Hepatocyte (in vitro differentiated cells): ENCODE data around the gene RPA3. TPM values are rescaled to one million over a fixed set of nuclear protein-coding genes. Genes with fewer than 3 reads are reported as not detected.

Experiments
- DNase-seq: peaks from one replicate; pipeline ENCODE4 v3.0.0-alpha.2; 2016; ENCODE audit warnings: low spot score
- H2AFZ ChIP-seq: fragments of 200-600 bp; sonication (generic); 2 replicates; pipeline ENCODE4 v1.6.0; 2016; ENCODE audit warnings: antibody characterized with exemption, mild to moderate bottlenecking
- H3K27ac ChIP-seq: fragments of 200-600 bp; sonication (generic); 2 replicates; pipeline ENCODE4 v1.5.1; 2016; ENCODE audit warnings: mild to moderate bottlenecking
- H3K27me3 ChIP-seq: fragments of 200-600 bp; sonication (generic); 2 replicates; pipeline ENCODE4 v1.6.1; 2016
- H3K36me3 ChIP-seq: fragments of 200-600 bp; sonication (generic); replicated peaks from 2 replicates; pipeline ENCODE4 v1.5.1; 2016; ENCODE audit warnings: low read depth; ENCODE audit not compliant: insufficient read depth
- H3K4me1 ChIP-seq: fragments of 200-600 bp; sonication (generic); 2 replicates; pipeline ENCODE4 v1.5.1; 2016; ENCODE audit warnings: mild to moderate bottlenecking, moderate library complexity; ENCODE audit not compliant: insufficient read depth
- H3K4me2 ChIP-seq: fragments of 200-600 bp; sonication (generic); 2 replicates; pipeline ENCODE4 v1.6.0; 2016
- H3K4me3 ChIP-seq: fragments of 200-600 bp; sonication (generic); 2 replicates; pipeline ENCODE4 v1.5.1; 2016; ENCODE audit warnings: mild to moderate bottlenecking
- H3K79me2 ChIP-seq: fragments of 200-600 bp; sonication (generic); 2 replicates; pipeline ENCODE4 v1.6.0; 2017; ENCODE audit warnings: mild to moderate bottlenecking
- H3K9me2 ChIP-seq: fragments of 200-600 bp; sonication (generic); replicated peaks from 2 replicates; pipeline ENCODE4 v1.6.0; 2017; ENCODE audit warnings: mild to moderate bottlenecking; ENCODE audit not compliant: insufficient read depth
- H3K9me3 ChIP-seq: fragments of 200-600 bp; sonication (generic); 2 replicates; pipeline ENCODE4 v1.5.1; 2016; ENCODE audit warnings: low read depth, mild to moderate bottlenecking
- H4K20me1 ChIP-seq: fragments of 200-600 bp; sonication (generic); 2 replicates; pipeline ENCODE4 v1.6.0; 2016; ENCODE audit warnings: mild to moderate bottlenecking; ENCODE audit not compliant: insufficient read depth, poor library complexity, severe bottlenecking
- CTCF ChIP-seq: fragments of 200-600 bp; sonication (generic); IDR thresholded peaks from 2 replicates; pipeline ENCODE4 v1.5.1; 2016; ENCODE audit warnings: antibody characterized with exemption, mild to moderate bottlenecking; ENCODE audit not compliant: poor library complexity
- EZH2 ChIP-seq: fragments of 200-600 bp; sonication (generic); IDR thresholded peaks from 2 replicates; pipeline ENCODE4 v1.6.1; 2016; ENCODE audit warnings: antibody characterized with exemption, mild to moderate bottlenecking, borderline replicate concordance
- EZH2phosphoT487 ChIP-seq: fragments of 200-600 bp; sonication (generic); IDR thresholded peaks from one replicate; pipeline ENCODE4 v1.6.1; 2018; ENCODE audit warnings: antibody characterized with exemption, mild to moderate bottlenecking, low read depth, moderate library complexity; ENCODE audit not compliant: unreplicated experiment, severe bottlenecking
- WGBS: methylation state at CpG from one replicate; pipeline ENCODE4 v1.1.6; 2016; ENCODE audit warnings: low lambda C conversion rate; ENCODE audit errors: missing lambda C conversion rate; 5-methylcytosine and 5-hydroxymethylcytosine counted together
- polyA plus RNA-seq: library from polyadenylated mRNA; unstranded; fragments of >200 nt; fragmentation: Nextera tagmentation; extraction: Ambion mirVana; gene quantifications from 2 replicates; pipeline ENCODE4 v1.2.1, GENCODE V29; 2016
- total RNA-seq: library from RNA; depleted of rRNA; stranded (reverse); fragments of >200 nt; gene quantifications from 2 replicates; pipeline ENCODE4 v1.2.3, GENCODE V29; 2014

RPA3 gene
- total and polyA plus RNA-seq, 2 experiments from 2014 or later, result 17.3 to 38.2 TPM

- peaks cover 6% of the 10 kb centered on the region for H3K4me1 ChIP-seq
- H3K36me3 ChIP-seq, result no peaks in the 10 kb centered on the region
- H4K20me1 ChIP-seq, result no peaks in the 10 kb centered on the region
- WGBS, result 86% methylated on average over 2 of the region's 2 CpGs
- no peak overlapping the region for H3K4me3 ChIP-seq
- H3K4me2 ChIP-seq, result no peak overlapping the region
- TF ChIP-seq EZH2phosphoT487 (no peak), CTCF (no peak), EZH2 (no peak)
- no peak overlapping the region for H2AFZ ChIP-seq
- no peak overlapping the region for H3K27ac ChIP-seq
- DNase-seq, result no peak
- no peaks in the 10 kb centered on the region for H3K9me3 ChIP-seq
- H3K79me2 ChIP-seq, result no peaks in the 10 kb centered on the region
- H3K9me2 ChIP-seq, result no peaks in the 10 kb centered on the region
- H3K27me3 ChIP-seq, result no peaks in the 10 kb centered on the region
Observed at GRCh38 chr7:7736671-7737070, 18.3 kb upstream of the RPA3 start.

- Histone ChIP-seq H3K9me2 (no peaks in the 10 kb centered on the region), H3K27me3 (no peaks in the 10 kb centered on the region), H3K27ac (no peak overlapping the region), H2AFZ (no peak overlapping the region), H3K79me2 (no peaks in the 10 kb centered on the region), H3K36me3 (no peaks in the 10 kb centered on the region), H4K20me1 (no peaks in the 10 kb centered on the region), H3K4me2 (no peak overlapping the region), H3K9me3 (no peaks in the 10 kb centered on the region), H3K4me1 (peaks cover 14% of the 10 kb centered on the region), H3K4me3 (no peak overlapping the region)
- no peak for DNase-seq
- TF ChIP-seq EZH2, result no peak
- TF ChIP-seq CTCF, result no peak
- TF ChIP-seq EZH2phosphoT487, result no peak
- WGBS, result 51% methylated on average over 4 of the region's 4 CpGs
Observed at GRCh38 chr7:7732621-7733281, 14.3 kb upstream of the RPA3 start.

GRCh38 chr7:7731732-7732131, 13.3 kb upstream of the RPA3 start:
- Histone ChIP-seq H3K79me2 (no peaks in the 10 kb centered on the region), H3K36me3 (no peaks in the 10 kb centered on the region), H3K27me3 (no peaks in the 10 kb centered on the region), H4K20me1 (no peaks in the 10 kb centered on the region), H3K4me3 (no peak overlapping the region), H3K27ac (no peak overlapping the region), H3K9me3 (no peaks in the 10 kb centered on the region), H3K4me1 (peaks cover 14% of the 10 kb centered on the region), H2AFZ (no peak overlapping the region), H3K4me2 (no peak overlapping the region), H3K9me2 (no peaks in the 10 kb centered on the region)
- no peak for DNase-seq
- TF ChIP-seq EZH2phosphoT487 (no peak), EZH2 (no peak), CTCF (no peak)
